ENCODE measurements around the gene BUD23.
"Not testable (repeated sequence)": the region's sequence is repeated elsewhere in the genome, so short reads cannot be mapped to it uniquely, and the experiment has no call there.

Gene BUD23

DNA sequence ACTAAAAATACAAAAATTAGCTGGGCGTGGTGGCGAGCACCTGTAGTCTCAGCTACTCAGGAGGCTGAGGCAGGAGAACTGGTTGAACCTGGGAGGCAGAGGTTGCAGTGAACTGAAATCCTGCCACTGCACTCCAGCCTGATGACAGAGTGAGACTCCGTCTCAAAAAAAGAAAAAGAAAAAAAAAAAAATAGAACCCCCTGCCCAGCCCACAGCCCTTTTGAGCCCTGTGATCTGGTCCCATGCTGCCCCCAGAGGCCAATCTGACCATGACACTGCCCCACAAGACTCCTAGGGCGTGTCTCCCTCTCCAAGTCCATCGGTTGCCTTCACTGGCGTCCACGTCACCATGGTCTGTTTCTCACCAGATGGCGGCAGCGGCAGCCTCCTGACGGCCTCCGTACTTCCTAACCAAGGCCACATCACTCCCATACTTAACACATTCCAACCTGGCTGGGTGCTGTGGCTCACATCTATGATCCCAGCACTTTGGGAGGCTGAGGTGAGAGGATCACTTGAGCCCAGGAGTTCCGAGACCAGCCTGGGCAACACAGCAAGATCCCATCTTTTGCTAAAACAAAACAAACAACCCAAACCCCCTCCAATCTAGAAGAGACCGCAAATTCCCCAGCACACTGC lies 18.1 kb downstream of the BUD23 start:
- peak; percentile 56 for DNase-seq (ENCODE audit: low read depth)

DNA sequence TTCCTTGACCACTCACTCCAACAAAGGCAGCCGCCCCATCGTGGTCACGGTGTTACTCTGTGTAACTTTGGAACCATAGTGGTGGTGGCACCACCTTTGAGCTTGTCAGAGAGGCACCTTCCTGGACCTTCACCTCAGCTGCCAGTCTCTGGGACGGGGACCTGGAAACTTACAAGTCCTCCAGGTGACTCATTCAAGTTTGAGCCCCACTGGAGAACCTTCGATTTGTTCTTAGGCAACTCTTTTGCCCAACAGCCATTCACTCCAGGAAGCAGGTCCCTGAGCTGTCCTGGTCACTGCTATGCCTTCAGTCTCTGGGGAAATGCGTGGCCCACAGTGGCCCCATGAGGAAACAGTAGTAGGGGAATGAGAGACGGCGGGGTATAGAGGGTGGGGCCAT lies 18.8 kb downstream of the BUD23 start:
- DNase-seq (ENCODE audit: low read depth), result no peak

DNA sequence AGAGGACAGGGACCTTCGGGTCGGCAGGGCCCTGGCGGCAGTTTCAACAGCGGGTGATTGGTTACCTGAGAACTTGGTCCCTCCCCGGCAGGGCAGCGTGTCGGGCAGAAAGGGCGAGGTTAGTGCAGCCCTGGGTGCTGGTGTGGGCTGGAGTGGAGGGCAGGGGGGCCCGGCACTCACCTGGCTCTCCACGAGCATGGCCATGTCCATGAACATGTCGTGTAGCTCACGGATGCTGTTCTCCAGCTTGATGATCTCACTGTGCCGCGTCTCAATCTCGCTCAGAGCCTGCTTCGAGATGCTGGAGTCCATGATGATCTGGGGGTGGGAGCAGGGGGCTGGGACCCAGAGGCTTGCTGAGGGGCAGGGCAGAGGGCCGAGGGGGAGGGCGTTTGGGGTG lies 19.3 kb downstream of the BUD23 start:
- DNase-seq (ENCODE audit: low read depth), result no peak

DNA sequence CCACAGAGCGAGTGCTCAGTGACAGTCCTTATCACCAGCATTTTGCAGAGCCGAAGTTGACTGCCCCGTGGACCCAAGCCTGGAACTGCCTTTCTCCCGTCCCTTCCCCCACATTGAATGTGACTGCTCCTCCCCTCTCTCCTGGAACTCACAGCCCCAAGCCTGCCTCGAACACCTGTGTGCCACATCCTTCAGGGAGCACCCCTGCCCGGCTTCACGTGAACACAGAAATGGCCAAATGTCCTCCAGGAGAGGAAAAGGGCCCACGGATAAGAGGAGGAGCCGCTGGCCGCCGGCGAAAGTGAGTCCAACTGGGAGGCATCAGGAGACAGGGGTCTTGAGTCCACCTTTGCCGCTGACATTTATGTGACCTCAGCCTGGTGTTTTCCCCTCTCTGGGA lies 19.8 kb downstream of the BUD23 start:
- no peak for DNase-seq (ENCODE audit: low read depth)

DNA sequence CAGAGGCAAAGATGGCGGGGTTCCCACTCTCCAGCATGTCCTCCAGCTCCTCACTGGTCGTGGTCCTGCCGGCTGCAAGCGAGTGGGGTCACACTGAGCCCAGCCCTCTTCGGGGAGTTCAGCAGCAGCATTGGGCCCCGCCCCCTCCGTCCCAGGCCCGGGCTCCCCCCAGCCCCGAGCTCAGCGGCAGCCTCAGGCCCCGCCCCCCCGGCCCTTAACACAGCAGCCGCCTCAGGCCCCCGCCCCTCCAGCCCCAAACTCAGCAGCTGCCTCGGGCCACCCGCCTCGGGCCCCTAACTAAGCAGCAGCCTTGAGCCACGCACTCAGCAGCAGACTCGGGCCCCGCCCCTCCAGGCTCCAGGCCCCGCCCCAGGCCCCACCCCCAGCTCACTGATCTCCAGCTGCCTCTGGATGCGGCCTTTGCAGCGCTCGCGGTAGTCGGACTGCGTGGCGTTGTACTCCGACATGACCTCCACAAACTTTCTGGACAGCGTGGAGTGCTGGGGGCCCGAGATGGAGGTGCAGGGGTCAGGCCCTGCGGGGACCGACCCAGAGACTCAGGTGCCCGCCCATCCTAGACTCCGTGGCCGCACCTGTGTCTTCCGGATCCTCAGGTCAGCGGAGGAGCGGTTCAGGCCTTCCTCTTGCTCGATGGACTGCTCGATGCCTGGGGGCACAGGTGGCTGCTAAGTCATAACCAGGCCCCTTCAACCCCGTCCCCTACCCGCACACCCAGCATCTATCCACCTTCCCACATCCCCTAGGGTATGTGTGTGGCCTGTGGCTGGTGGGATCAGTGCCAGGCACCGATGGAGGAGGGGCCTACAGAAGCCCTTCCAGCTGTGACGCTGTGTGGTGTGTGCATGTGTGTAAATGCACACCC lies 20.6 kb downstream of the BUD23 start:
- peak; percentile 52 for DNase-seq (ENCODE audit: low read depth)

DNA sequence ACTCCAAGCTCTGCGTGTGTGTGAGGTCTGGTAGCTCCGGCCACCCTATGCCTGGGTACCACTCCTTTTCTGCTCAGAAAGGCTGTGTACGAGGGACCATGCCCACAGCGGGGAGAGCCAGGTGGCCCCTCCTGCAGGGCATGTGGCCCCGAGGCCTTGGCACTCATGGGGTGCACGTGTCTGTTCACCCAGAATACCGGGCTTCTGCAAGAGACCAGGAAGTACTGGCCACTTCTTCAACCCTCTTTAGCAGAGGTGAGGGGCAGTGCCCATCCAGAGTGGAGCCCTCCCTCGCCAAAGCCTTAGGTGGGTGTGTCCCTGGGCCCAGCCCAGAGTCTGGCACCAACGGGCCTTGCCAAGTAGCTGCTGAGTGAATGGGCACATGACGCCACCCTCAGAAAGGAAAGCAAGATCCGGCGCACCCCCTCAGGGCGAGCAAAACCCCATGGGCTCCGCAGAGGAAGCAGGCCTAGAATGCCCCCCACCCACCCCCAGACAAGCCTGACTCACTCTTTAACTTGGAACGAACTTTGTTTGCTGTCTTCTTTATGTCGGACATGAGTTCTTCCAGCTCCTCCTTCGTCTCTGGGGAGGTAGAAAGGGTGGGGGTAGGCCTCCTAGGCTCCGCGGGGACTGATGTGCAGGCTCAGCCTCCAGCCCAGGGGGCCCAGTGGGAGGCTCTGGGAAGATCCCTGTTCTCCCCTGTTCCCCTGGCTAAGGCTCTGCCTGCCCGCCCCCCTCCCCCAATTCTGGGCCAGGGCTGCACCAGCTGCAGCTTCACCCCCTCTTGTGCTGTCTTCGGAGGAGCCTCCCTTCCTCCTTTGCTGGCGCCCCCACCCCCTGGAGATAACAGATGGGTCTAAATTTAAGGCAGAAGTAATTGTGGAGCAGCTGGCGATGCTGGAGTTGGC lies 21.5 kb downstream of the BUD23 start:
- peak; percentile 37 for DNase-seq (ENCODE audit: low read depth)

DNA sequence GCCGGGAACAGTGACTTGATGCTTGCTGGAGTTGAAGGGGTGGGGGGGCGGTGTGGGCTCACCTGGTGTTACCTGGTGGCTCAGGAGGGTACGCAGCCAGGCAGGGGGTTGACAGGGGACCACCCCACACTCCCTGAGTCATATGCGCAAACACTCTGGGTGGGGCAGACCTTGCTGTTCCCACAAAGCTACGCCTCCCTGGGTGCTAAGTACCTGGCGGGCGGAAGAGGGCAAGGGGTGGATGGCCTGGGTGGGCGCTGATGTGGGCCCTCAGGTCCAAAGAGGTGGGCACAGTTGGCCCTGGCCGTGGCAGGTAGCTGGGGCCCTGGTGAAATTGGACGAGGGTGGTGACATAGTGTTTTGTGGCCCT lies 22.1 kb downstream of the BUD23 start:
- DNase-seq (ENCODE audit: low read depth), result no peak

DNA sequence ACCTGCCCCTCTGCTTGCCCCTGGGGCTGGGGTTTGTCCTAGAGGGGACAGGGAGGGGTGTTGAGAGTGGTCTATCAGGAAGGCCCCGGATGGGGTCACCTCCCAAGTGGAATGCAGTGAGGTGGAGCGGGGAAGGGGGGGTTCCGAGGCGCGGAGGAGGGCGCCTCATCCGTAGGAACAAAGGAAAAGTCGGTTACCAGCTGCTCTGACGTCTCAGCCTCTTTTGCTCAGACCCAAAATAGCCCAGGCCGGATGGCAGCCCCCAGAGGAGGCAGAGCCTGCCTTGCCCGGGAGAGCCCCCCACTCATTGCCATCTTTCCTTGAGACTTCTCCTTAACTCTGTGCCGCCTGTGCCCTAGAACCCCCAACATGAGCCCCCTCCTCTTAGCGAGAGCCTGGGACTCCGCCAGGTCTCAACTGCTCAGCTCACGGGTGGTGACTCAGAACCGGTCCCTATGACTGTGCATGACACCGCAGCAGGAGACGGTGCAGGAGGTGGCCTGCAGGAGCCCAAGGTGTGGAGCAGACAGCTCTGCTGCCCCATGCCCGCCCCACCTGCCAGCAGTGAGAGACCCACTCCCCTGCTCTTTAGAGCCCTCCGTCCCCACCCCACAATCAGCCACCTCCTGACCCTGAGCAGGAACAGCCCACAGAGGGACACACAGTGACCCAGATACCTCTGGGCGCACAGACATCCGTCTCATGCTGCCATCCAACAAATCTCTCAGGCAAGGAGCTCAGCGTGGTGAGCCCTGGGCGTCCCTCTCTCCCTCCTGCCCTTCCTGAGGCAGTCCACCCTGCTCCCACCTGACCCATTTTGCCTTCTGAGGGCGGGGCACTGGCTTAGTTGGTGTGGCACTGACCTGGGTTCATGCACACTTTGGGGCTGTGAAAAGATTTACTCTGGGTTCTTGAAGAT lies 23.0 kb downstream of the BUD23 start:
- DNase-seq (ENCODE audit: low read depth), result no peak

DNA sequence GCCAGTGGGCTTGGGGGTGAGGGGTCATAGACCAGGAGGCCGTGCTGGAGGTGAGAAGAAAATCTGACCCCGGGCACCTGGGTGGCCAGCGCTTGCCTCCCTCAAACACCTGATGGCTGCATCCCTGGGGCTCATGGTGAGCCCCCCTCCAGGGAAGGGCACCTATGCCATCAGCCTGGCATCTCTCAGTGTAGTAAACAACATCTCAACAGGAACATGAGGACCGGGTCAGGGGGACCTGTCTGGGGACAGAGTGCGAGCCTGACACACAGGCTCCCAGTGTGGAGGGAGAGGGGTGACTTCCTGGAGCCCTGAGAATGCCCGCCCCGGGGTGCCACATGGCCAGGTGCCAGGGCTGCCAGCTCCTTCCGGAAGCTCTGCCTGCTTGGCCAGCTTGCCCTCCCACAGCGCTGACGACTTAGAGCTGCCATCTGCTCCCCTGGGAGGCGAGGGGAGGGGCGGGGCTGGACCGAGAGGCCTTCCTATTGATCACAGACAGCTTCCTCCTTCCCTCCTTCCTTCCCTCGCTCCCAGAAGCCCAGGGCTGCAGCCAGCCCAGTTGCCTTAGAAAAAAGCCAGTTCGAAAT lies 23.7 kb downstream of the BUD23 start:
- no peak for DNase-seq (ENCODE audit: low read depth)

DNA sequence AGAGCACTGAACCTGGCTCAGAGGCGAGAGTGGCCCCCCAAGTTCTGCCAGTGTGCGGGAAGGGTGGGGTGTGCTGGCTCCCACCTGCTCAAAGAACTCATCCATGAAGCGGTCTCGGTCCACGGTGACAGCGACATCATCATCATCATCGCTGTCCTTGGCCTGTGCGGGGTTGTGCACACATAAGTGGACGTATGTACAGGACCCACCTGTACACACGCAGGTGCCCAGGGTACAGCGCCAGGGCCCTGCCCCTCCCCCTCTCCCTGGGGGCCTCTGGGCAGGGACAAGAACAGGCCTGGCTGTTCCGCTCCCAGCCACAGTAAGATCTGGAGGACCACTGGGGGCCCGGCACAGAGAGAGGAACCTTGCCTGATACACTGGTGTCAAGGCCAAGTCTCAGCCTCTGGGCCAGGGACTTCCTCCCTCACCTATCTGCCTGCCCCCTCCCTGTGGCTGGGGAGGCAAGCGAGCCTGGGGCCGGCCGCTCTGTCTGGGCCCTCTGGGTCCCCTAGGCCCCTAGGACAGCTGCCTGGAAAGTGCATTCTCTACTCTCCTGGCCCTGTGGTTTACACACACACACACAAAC lies 25.7 kb downstream of the BUD23 start:
- no peak for DNase-seq (ENCODE audit: low read depth)

DNA sequence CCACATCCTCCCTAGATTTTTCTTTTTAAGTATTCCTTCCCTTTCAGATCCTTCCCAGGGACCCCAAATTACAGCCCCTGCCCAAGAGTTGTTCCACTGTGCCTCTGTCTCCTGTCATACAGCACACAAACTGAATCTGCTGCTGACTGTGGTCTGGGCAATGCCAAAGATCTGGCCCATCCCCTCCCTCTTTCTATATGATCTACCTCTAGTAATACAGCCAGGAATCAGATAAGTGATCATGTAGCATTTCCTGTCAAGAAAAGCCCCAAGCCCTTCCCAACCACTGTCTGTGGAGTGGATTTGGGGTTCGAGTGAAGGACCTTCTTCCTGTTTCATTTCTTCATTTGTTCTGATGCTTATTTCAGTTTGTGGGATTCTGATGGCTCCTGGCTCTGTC lies 29.4 kb downstream of the BUD23 start:
- DNase-seq (ENCODE audit: low read depth), result no peak

DNA sequence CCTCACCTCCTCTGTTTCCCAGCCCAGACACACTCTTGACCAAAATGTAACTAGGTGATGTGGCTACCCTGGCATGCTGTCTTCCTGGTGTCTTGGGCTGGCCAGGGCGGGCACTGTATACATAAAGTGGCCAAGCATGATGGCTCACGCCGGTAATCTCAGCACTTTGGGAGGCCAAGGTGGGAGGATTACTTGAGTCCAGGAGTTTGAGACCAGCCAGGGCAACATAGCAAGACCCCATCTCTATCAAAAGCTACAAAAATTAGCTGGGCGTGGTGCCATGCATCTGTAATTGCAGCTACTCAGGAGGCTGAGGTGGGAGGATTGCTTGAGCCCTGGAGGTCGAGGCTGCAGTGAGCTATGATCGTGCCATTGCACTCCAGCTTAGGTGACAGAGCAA lies 29.9 kb downstream of the BUD23 start:
- DNase-seq (ENCODE audit: low read depth), result not testable (repeated sequence)

DNA sequence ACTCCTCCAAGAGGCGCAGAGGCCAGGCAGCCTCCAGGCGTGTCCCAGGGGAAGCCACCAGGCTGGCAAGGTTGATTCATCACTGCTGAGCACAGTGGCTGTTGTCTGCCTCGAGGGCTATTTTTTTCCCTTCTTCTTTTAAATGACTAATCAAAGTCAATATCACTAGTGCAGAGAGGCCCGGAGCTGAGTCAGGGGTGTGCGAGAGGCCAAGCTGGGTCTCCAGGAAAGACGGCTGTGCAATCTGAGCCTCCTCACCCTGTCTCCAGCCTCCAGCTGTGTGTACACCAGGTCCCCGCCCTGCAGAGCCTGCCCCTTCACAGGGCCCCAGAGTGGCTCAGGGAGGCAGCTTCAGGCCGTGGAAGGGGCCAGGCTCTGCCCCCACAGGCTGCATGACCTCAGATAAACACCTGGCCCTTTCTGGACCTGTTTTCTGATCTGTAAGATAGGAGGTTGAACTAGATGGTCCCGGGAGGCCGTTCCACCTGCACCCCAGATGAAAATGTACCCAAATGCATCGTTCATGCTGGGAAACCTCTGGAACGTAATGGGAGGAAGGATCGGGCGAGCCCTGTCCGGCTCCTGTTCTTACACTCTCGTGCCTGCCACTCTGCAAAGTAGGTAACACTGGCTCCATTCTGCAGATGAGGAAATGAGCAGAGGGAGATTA lies 32.4 kb downstream of the BUD23 start:
- peak; percentile 92 for DNase-seq (ENCODE audit: low read depth)

DNA sequence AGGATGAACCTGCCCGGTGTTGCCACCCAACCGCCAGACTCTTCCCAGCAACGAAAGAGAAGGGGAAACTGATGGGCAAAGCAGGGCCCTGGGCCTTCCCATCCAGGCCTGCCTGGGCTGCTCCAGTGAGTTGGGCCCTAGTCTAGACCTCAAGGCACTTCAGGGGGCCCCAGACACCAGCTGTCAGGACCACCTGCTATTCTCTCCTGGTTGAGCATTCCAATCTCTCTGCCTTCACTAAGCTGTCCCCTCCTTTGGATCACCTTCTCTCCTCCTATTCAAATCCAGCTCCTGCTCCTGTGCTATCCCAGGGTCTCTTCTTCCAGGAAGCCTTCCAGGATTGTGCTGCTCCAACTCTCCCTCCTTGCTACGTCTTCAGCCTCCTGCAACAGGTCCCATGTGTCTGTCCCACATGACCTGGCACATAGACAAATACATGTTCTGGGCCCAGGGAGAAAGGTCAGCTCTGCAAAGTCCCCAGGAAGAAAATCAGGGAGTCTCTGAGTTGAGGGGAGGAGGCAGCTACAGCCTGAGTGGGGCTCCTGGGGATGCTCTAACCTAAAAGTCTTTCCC lies 33.0 kb downstream of the BUD23 start:
- no peak for DNase-seq (ENCODE audit: low read depth)

DNA sequence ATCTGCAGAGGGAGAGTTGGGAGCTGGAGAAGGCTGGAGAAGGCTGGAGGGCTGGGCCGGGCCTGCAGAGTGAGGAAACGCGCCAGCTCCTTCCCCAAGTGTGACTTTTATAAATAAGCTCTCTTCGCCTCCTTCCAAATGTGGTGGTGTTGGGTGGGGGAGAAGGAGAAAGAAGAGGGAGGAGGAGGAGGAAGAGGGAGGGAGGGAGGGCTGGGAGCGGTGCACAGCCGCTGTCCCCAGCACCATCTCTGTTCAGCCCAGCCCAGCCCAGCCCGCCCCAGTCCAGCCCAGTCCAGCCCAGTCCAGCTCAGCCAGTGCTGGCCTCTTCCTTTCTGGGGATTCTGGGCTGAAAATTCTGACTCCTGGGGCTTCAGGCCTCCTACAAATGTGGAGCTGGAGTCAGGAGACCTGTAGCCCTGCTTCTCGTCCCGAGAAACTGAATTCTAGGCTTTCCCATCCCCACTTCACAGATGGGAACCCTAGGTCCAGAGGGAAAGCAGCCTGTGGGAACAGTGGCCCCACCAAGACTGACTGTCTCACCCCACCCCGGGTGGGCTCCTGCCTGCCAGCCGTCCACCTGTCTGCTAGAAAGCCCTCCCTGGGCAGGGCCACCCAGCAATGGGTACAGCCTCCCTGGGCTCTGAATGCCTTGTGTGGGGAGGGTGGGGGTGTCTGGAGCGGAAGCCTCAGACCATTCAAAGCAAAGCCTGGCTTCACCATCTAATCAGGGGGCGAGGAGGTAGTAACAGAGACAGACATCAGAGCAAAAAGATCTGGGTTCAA lies 33.8 kb downstream of the BUD23 start:
- DNase-seq (ENCODE audit: low read depth), result no peak

DNA sequence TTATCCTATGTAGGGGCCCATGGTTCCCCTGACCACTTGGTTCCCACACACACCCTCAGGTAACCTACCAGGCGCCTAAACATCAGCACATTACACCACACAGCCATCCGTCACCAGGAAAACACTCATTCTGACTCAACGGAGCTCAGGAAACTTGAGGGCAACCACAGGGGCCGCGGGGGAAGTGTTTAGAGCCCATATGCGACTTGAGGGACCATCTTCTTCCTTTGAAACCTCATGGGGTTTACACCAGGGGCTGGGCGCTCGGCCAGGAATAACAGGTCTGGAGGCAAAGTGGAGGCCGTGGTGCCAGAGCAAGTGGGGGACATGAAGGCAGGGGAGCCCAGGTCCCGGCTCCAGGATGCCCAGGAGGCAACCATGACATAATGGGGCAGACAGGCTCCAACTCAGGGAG lies 34.6 kb downstream of the BUD23 start:
- DNase-seq (ENCODE audit: low read depth), result peak; percentile 81

DNA sequence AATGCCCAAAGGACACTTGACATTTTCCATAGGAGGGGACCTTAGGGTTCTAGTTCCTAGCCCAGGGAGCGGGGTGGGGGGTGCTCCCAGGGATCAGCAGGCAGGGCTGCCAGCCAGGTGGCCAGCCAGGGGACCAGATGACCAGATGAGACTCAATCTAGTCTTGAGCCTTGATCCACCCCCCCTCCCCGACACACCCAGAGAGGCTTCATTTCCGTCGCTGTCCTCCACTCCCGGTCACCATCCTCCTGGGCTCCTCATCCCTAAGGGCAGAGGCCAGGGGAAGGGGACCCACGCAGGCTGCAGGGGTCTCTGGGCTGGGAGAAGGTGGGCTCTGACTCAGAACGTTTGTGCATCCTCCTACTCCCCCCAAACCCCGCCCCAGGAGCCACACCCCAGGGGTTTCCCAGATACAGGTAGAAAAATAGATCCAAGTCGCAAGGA lies 35.1 kb downstream of the BUD23 start:
- no peak for DNase-seq (ENCODE audit: low read depth)

DNA sequence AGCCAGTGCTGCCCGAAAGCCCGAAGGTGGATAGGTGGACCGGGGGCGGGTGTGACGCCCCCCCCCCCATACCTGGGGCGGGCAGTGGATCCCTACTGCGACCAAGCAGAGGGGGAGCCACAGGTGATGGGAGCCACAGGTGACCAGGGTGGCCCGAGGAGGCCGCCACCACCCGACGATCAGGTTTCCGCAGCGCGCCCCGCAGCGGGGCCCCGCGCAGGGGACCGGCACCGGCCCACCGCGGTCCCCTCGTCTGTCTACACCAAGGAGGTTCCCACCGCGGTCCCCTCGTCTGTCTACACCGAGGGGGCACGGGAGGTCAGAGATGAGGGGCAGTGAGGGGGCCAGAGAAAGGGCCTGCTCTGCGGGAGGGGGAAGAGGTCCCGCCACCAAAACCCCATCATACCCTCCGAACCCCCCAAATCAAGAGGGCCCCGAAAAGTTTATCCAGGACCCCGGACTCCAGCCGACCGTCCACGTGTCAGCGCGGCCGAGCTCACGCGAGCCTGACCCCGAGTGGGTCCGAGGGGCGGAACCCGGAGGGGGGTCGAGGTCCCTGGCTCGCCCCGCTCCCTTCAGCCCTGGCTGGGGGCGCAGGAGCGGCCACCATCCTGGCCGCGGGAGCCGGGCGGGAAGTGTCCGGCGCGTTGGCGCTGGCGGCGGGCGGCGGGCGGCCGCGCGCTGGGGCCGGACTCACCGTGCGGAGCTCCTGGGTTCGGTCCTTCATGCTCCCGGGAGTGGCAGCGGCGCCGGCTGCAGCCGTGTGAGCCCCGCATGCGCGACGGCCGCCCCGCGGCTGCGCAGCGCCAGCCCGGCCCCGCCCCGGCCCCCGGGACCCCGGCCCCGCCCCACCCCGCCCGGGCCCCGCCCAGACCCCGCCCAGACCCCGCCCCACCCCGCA lies 35.8 kb downstream of the BUD23 start, which contains the start of gene STX1A:
STX1A (minus strand) TSS at position 765 of the 901 bp plus-strand sequence; CDS start at position 727, 38 bp downstream.
- peak; percentile 41 for DNase-seq (ENCODE audit: low read depth)
